GM23248 (cell line): ENCODE results near the gene KLF15. TPM values are rescaled to one million over a fixed set of nuclear protein-coding genes. Genes with fewer than 3 reads are reported as not detected.

Experiments
- DNase-seq: peaks from one replicate; pipeline ENCODE4 v3.0.0-alpha.2; 2015
- H2AFZ ChIP-seq: fragments of 200-600 bp; sonication (generic); 2 replicates; pipeline ENCODE4 v1.6.1; 2016; ENCODE audit warnings: antibody characterized with exemption
- H3F3A ChIP-seq: fragments of 200-600 bp; sonication (generic); 2 replicates; pipeline ENCODE4 v1.6.1; 2016; ENCODE audit warnings: mild to moderate bottlenecking, antibody characterized with exemption, mixed run types; ENCODE audit not compliant: insufficient read depth
- H3K27ac ChIP-seq: fragments of 200-600 bp; sonication (generic); 2 replicates; pipeline ENCODE4 v1.5.1; 2016; ENCODE audit warnings: mild to moderate bottlenecking
- H3K27me3 ChIP-seq: fragments of 200-600 bp; sonication (generic); replicated peaks from 2 replicates; pipeline ENCODE4 v1.6.1; 2016; ENCODE audit warnings: mild to moderate bottlenecking; ENCODE audit not compliant: insufficient read depth
- H3K36me3 ChIP-seq: fragments of 200-600 bp; sonication (generic); 2 replicates; pipeline ENCODE4 v1.6.1; 2016; ENCODE audit warnings: low read depth, mild to moderate bottlenecking
- H3K4me1 ChIP-seq: fragments of 200-600 bp; sonication (generic); 2 replicates; pipeline ENCODE4 v1.6.1; 2016; ENCODE audit warnings: mild to moderate bottlenecking; ENCODE audit not compliant: insufficient read depth
- H3K4me2 ChIP-seq: fragments of 200-600 bp; sonication (generic); one replicate; pipeline ENCODE4 v1.6.1; 2016; ENCODE audit warnings: mild to moderate bottlenecking; ENCODE audit not compliant: unreplicated experiment
- H3K4me3 ChIP-seq: fragments of 200-600 bp; sonication (generic); 2 replicates; pipeline ENCODE4 v1.5.1; 2016; ENCODE audit warnings: mild to moderate bottlenecking
- H3K79me2 ChIP-seq: fragments of 200-600 bp; sonication (generic); 2 replicates; pipeline ENCODE4 v1.6.1; 2016; ENCODE audit warnings: mild to moderate bottlenecking; ENCODE audit not compliant: insufficient read depth
- H3K9ac ChIP-seq: fragments of 200-600 bp; sonication (generic); 2 replicates; pipeline ENCODE4 v1.6.1; 2016; ENCODE audit warnings: mild to moderate bottlenecking
- H3K9me2 ChIP-seq: fragments of 200-600 bp; sonication (generic); 2 replicates; pipeline ENCODE4 v1.6.1; 2016; ENCODE audit warnings: mixed run types, mild to moderate bottlenecking, moderate library complexity; ENCODE audit not compliant: insufficient read depth
- H3K9me3 ChIP-seq: fragments of 200-600 bp; sonication (generic); one replicate; pipeline ENCODE4 v1.6.1; 2017; ENCODE audit warnings: low read depth
- H4K20me1 ChIP-seq: fragments of 200-600 bp; sonication (generic); 2 replicates; pipeline ENCODE4 v1.6.0; 2016; ENCODE audit not compliant: insufficient read depth
- EZH2 ChIP-seq: fragments of 200-600 bp; sonication (generic); IDR thresholded peaks from 2 replicates; pipeline ENCODE4 v1.6.1; 2018; ENCODE audit warnings: antibody characterized with exemption, mild to moderate bottlenecking; ENCODE audit not compliant: insufficient read depth, poor library complexity, severe bottlenecking
- EZH2phosphoT487 ChIP-seq: fragments of 200-600 bp; sonication (generic); IDR thresholded peaks from 2 replicates; pipeline ENCODE4 v1.6.1; 2018; ENCODE audit warnings: antibody characterized with exemption, moderate library complexity, mild to moderate bottlenecking, low read depth; ENCODE audit not compliant: insufficient read depth
- WGBS, 2 experiments: methylation state at CpG; one replicate each; pipeline ENCODE4 v1.1.6; 2015 to 2017; ENCODE audit warnings: low lambda C conversion rate in 2 of 2, low coverage in 1 of 2; ENCODE audit errors: missing lambda C conversion rate in 2 of 2; 5-methylcytosine and 5-hydroxymethylcytosine counted together
- in situ Hi-C: fragments of 300-500 bp; cut with MboI; formaldehyde crosslinking; loops from 2 replicates; pipeline ENCODE4 v1.15.0; 2020
- polyA plus RNA-seq: library from polyadenylated mRNA; unstranded; fragments of >200 nt; fragmentation: Nextera tagmentation; extraction: Ambion mirVana; gene quantifications from 2 replicates; pipeline ENCODE4 v1.2.1, GENCODE V29; 2016
- total RNA-seq: library from RNA; depleted of rRNA; stranded (reverse); fragments of >200 nt; shearing (Covaris generic); gene quantifications from 2 replicates; pipeline ENCODE4 v1.2.3, GENCODE V29; 2014

Gene KLF15
- total and polyA plus RNA-seq, 2 experiments from 2014 or later, result 0.14 to 0.54 TPM

DNA sequence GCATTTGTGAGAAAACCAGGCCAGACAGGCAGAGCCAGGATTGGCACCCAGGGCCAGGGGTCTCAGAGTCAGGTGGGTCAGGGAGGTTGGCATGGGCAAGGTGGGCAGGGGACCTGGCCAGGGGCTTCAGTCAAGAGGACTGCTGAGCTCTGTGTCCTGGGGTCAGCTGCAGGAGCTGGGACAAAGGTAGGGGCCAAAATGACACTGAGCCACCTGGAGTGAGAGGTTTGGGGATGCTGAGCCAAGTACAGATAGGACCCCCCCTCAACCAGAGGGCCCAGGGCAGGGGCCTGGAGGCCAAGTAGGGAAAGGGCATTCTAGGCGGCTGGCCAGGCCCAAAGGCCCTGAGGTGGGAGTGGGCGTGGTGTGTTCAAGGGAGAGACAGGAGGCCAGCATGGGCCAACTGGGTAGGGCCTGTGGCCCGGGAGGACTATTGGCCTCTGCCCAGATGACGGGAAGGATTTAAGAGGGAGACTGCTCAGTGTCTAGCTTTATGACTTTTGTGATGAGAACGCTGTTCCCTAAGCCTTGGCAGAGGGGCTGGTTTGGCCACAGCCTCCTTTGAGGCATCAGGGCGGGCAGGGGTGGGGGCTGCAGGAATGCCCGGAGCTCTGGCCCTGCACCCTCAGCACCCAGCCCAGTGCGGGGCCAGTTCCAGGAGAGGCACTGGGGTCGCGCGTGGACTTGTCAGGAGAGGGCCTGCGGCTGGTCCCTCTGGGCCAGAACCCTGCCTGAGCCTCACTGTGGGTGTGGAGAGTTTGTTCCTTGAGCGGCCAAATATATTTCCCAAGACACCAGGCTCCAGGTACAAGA, 40.6 kb upstream of the KLF15 start:
- H3K27ac ChIP-seq, result no peak overlapping the region
- H3K79me2 ChIP-seq, result no peaks in the 10 kb centered on the region
- 48 to 70% methylated on average over 8 to 12 of the region's 13 CpGs for WGBS, 2 experiments

DNA sequence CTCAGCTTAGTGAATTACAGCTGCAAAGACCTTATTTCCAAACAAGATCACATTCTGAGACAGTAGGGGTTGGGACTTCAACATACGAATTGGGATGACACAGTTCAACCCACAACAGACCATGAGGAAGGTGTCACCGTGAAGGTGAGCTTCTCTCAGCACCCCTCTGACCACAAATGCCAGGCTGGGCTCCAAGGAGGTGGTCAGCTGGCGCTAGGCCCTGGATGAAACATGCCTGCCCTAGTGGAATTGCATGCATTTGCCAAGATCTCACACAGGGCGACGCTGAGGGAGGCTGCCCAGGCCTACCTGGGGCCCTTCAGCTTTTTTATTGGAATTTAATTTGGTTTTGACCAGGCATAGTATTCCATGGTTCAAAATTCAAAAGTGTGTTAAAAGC, 39.3 kb upstream of the KLF15 start:
- no peaks in the 10 kb centered on the region for H3K36me3 ChIP-seq
- WGBS, 2 experiments, result 67 to 72% methylated on average over 5 of the region's 5 CpGs
- H3K4me1 ChIP-seq, result no peaks in the 10 kb centered on the region
- in situ Hi-C loops, result loop anchor here (10.0 to 25.0 kb wide), 3 partner anchors 152 to 434 kb away; partner anchors contain the start of gene ROPN1B
- H2AFZ ChIP-seq, result no peak overlapping the region
- no peak overlapping the region for H3K9ac ChIP-seq
- H3F3A ChIP-seq, result no peaks in the 10 kb centered on the region
- no peak overlapping the region for H3K4me3 ChIP-seq
- TF ChIP-seq EZH2phosphoT487, result no peak
- TF ChIP-seq EZH2, result no peak
- H3K79me2 ChIP-seq, result no peaks in the 10 kb centered on the region
- no peaks in the 10 kb centered on the region for H3K9me2 ChIP-seq
- H3K27ac ChIP-seq, result no peak overlapping the region
- H4K20me1 ChIP-seq, result no peaks in the 10 kb centered on the region
- no peak overlapping the region for H3K4me2 ChIP-seq
- H3K27me3 ChIP-seq, result peaks cover 37% of the 10 kb centered on the region
- no peak for DNase-seq
- H3K9me3 ChIP-seq, result no peaks in the 10 kb centered on the region

More for the DNA sequence above, 40.6 kb upstream of the KLF15 start:
- Histone ChIP-seq H4K20me1 (no peaks in the 10 kb centered on the region), H3K36me3 (no peaks in the 10 kb centered on the region), H3F3A (no peaks in the 10 kb centered on the region), H3K4me2 (no peak overlapping the region), H3K9ac (no peak overlapping the region), H3K9me3 (no peaks in the 10 kb centered on the region), H3K27me3 (peaks cover 36% of the 10 kb centered on the region), H2AFZ (no peak overlapping the region), H3K9me2 (no peaks in the 10 kb centered on the region), H3K4me1 (no peaks in the 10 kb centered on the region), H3K4me3 (no peak overlapping the region)
- in situ Hi-C loops, result loop anchor here (10.0 to 25.0 kb wide), 3 partner anchors 153 to 436 kb away; partner anchors contain the start of gene ROPN1B
- DNase-seq, result no peak
- TF ChIP-seq EZH2phosphoT487, result no peak
- no peak for TF ChIP-seq EZH2

DNA sequence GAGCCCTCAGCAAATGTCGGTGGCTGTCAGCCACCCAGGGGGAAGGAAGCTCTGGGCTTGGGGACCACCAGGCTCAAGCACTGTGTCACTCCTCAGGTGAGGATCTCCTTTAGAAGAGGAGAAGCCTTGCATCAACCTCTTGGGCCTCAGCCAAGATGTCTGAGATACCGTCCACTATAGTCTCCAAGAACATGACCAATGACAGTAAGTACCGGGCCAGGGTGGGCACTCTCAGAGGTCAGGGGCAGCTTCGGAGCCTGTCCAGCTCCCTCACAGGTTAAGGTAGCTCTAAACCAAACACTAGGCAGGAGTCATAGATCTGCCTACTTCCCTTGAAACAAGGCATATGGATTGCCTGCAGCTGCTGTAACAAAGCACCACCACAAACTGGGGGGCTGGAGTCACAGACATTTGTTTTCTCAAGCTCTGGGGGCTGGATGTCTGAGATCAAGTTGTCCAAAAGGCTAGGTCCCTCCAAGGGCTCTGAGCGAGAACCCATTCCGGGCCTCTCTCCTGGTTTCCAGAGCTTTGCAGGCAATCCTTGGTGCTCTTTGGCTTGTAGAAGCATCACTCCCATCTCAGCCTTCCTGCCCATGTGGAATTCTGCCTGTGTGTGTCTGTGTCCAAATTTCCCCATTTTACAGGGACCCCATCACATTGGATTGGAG, 38.8 kb upstream of the KLF15 start:
- H2AFZ ChIP-seq, result no peak overlapping the region
- H3K4me1 ChIP-seq, result no peaks in the 10 kb centered on the region
- no peak overlapping the region for H3K27ac ChIP-seq
- no peak for DNase-seq
- 68 to 75% methylated on average over 6 of the region's 6 CpGs for WGBS, 2 experiments
- in situ Hi-C loops, result loop anchor here (10.0 to 25.0 kb wide), 3 partner anchors 151 to 434 kb away; partner anchors contain the start of gene ROPN1B
- H3K9me2 ChIP-seq, result no peaks in the 10 kb centered on the region
- peaks cover 37% of the 10 kb centered on the region for H3K27me3 ChIP-seq
- no peak overlapping the region for H3K4me3 ChIP-seq
- H4K20me1 ChIP-seq, result no peaks in the 10 kb centered on the region
- H3K36me3 ChIP-seq, result no peaks in the 10 kb centered on the region
- H3K9me3 ChIP-seq, result no peaks in the 10 kb centered on the region
- TF ChIP-seq EZH2phosphoT487 (no peak), EZH2 (no peak)
- H3K79me2 ChIP-seq, result no peaks in the 10 kb centered on the region
- H3F3A ChIP-seq, result no peaks in the 10 kb centered on the region
- H3K9ac ChIP-seq, result no peak overlapping the region
- H3K4me2 ChIP-seq, result no peak overlapping the region

DNA sequence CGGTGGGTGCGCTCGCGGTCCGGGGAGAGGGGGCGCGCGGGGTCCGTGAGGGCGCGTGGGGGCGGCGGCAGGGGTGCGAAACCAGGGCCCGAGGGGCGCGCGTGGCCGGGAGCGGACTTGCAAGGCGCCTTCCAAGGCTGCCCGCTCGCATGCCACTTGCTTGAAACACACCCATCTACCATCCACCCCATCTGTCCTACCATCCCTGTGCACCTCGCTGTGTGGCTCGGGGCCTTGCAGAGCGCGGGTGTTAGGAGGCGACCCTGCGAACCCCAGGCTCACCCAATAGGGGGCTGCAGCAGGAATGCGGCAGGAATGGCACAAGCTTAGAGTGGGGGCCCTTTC, 37.7 kb upstream of the KLF15 start:
- Histone ChIP-seq H4K20me1 (no peaks in the 10 kb centered on the region), H3F3A (no peaks in the 10 kb centered on the region), H3K4me3 (peak overlapping the region; percentile 53), H3K4me1 (no peaks in the 10 kb centered on the region), H3K4me2 (peak overlapping the region; percentile 55), H3K36me3 (no peaks in the 10 kb centered on the region), H3K27ac (no peak overlapping the region), H3K9me3 (no peaks in the 10 kb centered on the region), H3K9ac (no peak overlapping the region), H2AFZ (peak overlapping the region; percentile 22; the same call in 1 of the 2 replicates), H3K79me2 (no peaks in the 10 kb centered on the region), H3K27me3 (peaks cover 31% of the 10 kb centered on the region), H3K9me2 (no peaks in the 10 kb centered on the region)
- TF ChIP-seq EZH2 (no peak), EZH2phosphoT487 (no peak)
- WGBS, 2 experiments, result 7 to 16% methylated on average over 12 to 26 of the region's 30 CpGs
- in situ Hi-C loops, result loop anchor here (10.0 to 25.0 kb wide), 3 partner anchors 150 to 433 kb away; partner anchors contain the start of gene ROPN1B
- DNase-seq, result no peak
